OCI-LY1 (cell line): Measurements from ENCODE around the gene OR5A2.

Experiments
- CTCF ChIP-seq: fragments of 200-600 bp; sonication (generic), shearing (Covaris generic); IDR thresholded peaks from 2 replicates; pipeline ENCODE4 v1.5.1; 2017; ENCODE audit warnings: mild to moderate bottlenecking, antibody characterized with exemption, low read length, moderate library complexity, mixed read lengths
- EZH2 ChIP-seq: fragments of 200-600 bp; sonication (generic), shearing (Covaris generic); IDR thresholded peaks from 2 replicates; pipeline ENCODE4 v1.8.0; 2017; ENCODE audit warnings: borderline replicate concordance, mixed run types, mild to moderate bottlenecking, antibody characterized with exemption, low read length, moderate library complexity, mixed read lengths

GRCh38 chr11:59423835-59424234, 2.4 kb downstream of the OR5A2 start:
- TF ChIP-seq CTCF (no peak), EZH2 (no peak)
